Stimulated activated CD4-positive, alpha-beta T cell treated with anti-CD3 and anti-CD28 coated beads, Interleukin-1b, Interleukin-23, amount 100 ng/mL, for 4 hours (primary cell): ENCODE data around the gene PIK3CB.
"Not testable (repeated sequence)": the region's sequence is repeated elsewhere in the genome, so short reads cannot be mapped to it uniquely, and the experiment has no call there.

ENCODE experiments used
- DNase-seq, 2 donors: peaks; one replicate each; pipeline ENCODE4 v3.0.0-alpha.2; 2020; ENCODE audit warnings: low read depth in 2 of 2

The PIK3CB gene

GRCh38 chr3:138846824-138847223 lies 12.1 kb upstream of the PIK3CB start:
- not testable (repeated sequence) for DNase-seq

GRCh38 chr3:138846262-138846791 lies 11.6 kb upstream of the PIK3CB start:
- no peak for DNase-seq

- no peak for DNase-seq
These were observed 11.0 kb upstream of the PIK3CB start for GRCh38 chr3:138845771-138846173.

- no peak for DNase-seq
These were observed 10.5 kb upstream of the PIK3CB start for GRCh38 chr3:138845181-138845601.

GRCh38 chr3:138842483-138843188 lies 7.9 kb upstream of the PIK3CB start:
- no peak for DNase-seq

GRCh38 chr3:138838385-138838784 lies 3.7 kb upstream of the PIK3CB start:
- not testable (repeated sequence) for DNase-seq

GRCh38 chr3:138835846-138836245 lies 1.1 kb upstream of the PIK3CB start:
- DNase-seq, result not testable (repeated sequence)

- DNase-seq, result no peak
These were observed 649 bp upstream of the PIK3CB start for GRCh38 chr3:138835397-138835757.

GRCh38 chr3:138833899-138834595 lies 681 bp downstream of the PIK3CB start:
- peak; percentile 20 to 38 for DNase-seq

- DNase-seq, result not testable (repeated sequence)
These were observed 2.2 kb downstream of the PIK3CB start for GRCh38 chr3:138832473-138833057.

- no peak for DNase-seq
These were observed 4.7 kb downstream of the PIK3CB start for GRCh38 chr3:138829886-138830510.

GRCh38 chr3:138829097-138829496 lies 5.6 kb downstream of the PIK3CB start:
- DNase-seq, result no peak

- no peak for DNase-seq
These were observed 7.5 kb downstream of the PIK3CB start for GRCh38 chr3:138827222-138827621.

- DNase-seq, result no peak
These were observed 9.4 kb downstream of the PIK3CB start for GRCh38 chr3:138825336-138825735.

- no peak for DNase-seq
These were observed 10.6 kb downstream of the PIK3CB start for GRCh38 chr3:138824114-138824506.

- not testable (repeated sequence) for DNase-seq
These were observed 14.3 kb downstream of the PIK3CB start for GRCh38 chr3:138820379-138820778.

GRCh38 chr3:138818185-138818860 lies 16.4 kb downstream of the PIK3CB start:
- DNase-seq, result no peak

- DNase-seq, result no peak
These were observed 17.0 kb downstream of the PIK3CB start for GRCh38 chr3:138817695-138818094.

GRCh38 chr3:138812806-138813205 lies 21.9 kb downstream of the PIK3CB start:
- DNase-seq, result no peak

- DNase-seq, result no peak
These were observed 25.1 kb downstream of the PIK3CB start for GRCh38 chr3:138809500-138810256.
